H9 (cell line): ENCODE data around the gene KIF1A. TPM values are rescaled to one million over a fixed set of nuclear protein-coding genes. Genes with fewer than 3 reads are reported as not detected.
A peak's percentile ranks its signal among the peaks of the same experiment; 100 is the strongest.

Experiments used
- DNase-seq: peaks from one replicate; pipeline ENCODE4 v3.0.0-alpha.2; 2017
- H2AFZ ChIP-seq: one replicate; pipeline ENCODE4 v1.6.1; 2013; ENCODE audit warnings: mild to moderate bottlenecking, low read length, control low read depth, moderate library complexity
- H2AK5ac ChIP-seq: 2 replicates; pipeline ENCODE4 v1.6.1; 2013; ENCODE audit warnings: low read length, control low read depth, mixed read lengths; ENCODE audit not compliant: insufficient read length
- H2BK120ac ChIP-seq: one replicate; pipeline ENCODE4 v1.6.1; 2013; ENCODE audit warnings: low read depth, mild to moderate bottlenecking, low read length, control low read depth, inconsistent platforms; ENCODE audit not compliant: poor library complexity, severe bottlenecking
- H2BK12ac ChIP-seq: 2 replicates; pipeline ENCODE4 v1.6.1; 2013; ENCODE audit warnings: low read length, control low read depth, mixed read lengths, low read depth; ENCODE audit not compliant: insufficient read length
- H2BK15ac ChIP-seq: 2 replicates; pipeline ENCODE4 v1.6.1; 2013; ENCODE audit warnings: low read depth, low read length, control low read depth
- H2BK20ac ChIP-seq: one replicate; pipeline ENCODE4 v1.6.1; 2013; ENCODE audit warnings: low read depth, mild to moderate bottlenecking, low read length, control low read depth, inconsistent platforms; ENCODE audit not compliant: poor library complexity, severe bottlenecking
- H2BK5ac ChIP-seq: 2 replicates; pipeline ENCODE4 v1.6.1; 2013; ENCODE audit warnings: low read length, control low read depth, mixed read lengths; ENCODE audit not compliant: insufficient read length
- H3K14ac ChIP-seq: 2 replicates; pipeline ENCODE4 v1.6.1; 2013; ENCODE audit warnings: low read length, control low read depth; ENCODE audit not compliant: insufficient read depth
- H3K18ac ChIP-seq: 2 replicates; pipeline ENCODE4 v1.6.1; 2013; ENCODE audit warnings: low read depth, mild to moderate bottlenecking, mixed read lengths, low read length, control low read depth; ENCODE audit not compliant: insufficient read length
- H3K23ac ChIP-seq: 2 replicates; pipeline ENCODE4 v1.6.1; 2013; ENCODE audit warnings: low read length, control low read depth, mixed read lengths, low read depth; ENCODE audit not compliant: insufficient read length
- H3K23me2 ChIP-seq: 2 replicates; pipeline ENCODE4 v1.6.1; 2013; ENCODE audit warnings: low read depth, mild to moderate bottlenecking, mixed read lengths, low read length, control low read depth; ENCODE audit not compliant: insufficient read length, poor library complexity, severe bottlenecking
- H3K27ac ChIP-seq: 2 replicates; pipeline ENCODE4 v1.5.1; 2013; ENCODE audit warnings: low read length, control low read depth, mixed read lengths, low read depth; ENCODE audit not compliant: insufficient read length
- H3K27me3 ChIP-seq: 2 replicates; pipeline ENCODE4 v1.6.1; 2013; ENCODE audit warnings: low read length, control low read depth, inconsistent platforms; ENCODE audit not compliant: insufficient read depth
- H3K4ac ChIP-seq: 2 replicates; pipeline ENCODE4 v1.6.1; 2013; ENCODE audit warnings: low read depth, mild to moderate bottlenecking, control low read depth, inconsistent platforms, low read length, moderate library complexity
- H3K4me1 ChIP-seq: 2 replicates; pipeline ENCODE4 v1.6.1; 2013; ENCODE audit warnings: low read length, control low read depth, inconsistent platforms; ENCODE audit not compliant: insufficient read depth
- H3K4me2 ChIP-seq: 2 replicates; pipeline ENCODE4 v1.6.1; 2013; ENCODE audit warnings: low read length, control low read depth, mixed read lengths; ENCODE audit not compliant: insufficient read length, insufficient read depth
- H3K56ac ChIP-seq: 2 replicates; pipeline ENCODE4 v1.6.1; 2013; ENCODE audit warnings: low read depth, mild to moderate bottlenecking, mixed read lengths, low read length, control low read depth; ENCODE audit not compliant: insufficient read length
- H3K79me1 ChIP-seq: 2 replicates; pipeline ENCODE4 v1.6.1; 2013; ENCODE audit warnings: low read depth, mild to moderate bottlenecking, moderate library complexity, low read length, control low read depth, inconsistent platforms; ENCODE audit not compliant: insufficient read depth, poor library complexity, severe bottlenecking
- H3K79me2 ChIP-seq: 2 replicates; pipeline ENCODE4 v1.6.1; 2013; ENCODE audit warnings: low read length, control low read depth, inconsistent platforms; ENCODE audit not compliant: insufficient read depth
- H3K9ac ChIP-seq: 2 replicates; pipeline ENCODE4 v1.6.1; 2013; ENCODE audit warnings: low read length, control low read depth, mixed read lengths; ENCODE audit not compliant: insufficient read length; ENCODE audit errors: extremely low read depth
- H3K9me3 ChIP-seq: one replicate; pipeline ENCODE4 v1.6.1; 2013; ENCODE audit warnings: low read depth, low read length, inconsistent platforms; ENCODE audit not compliant: control insufficient read depth
- H3T11ph ChIP-seq: one replicate; pipeline ENCODE4 v1.6.1; 2013; ENCODE audit warnings: mild to moderate bottlenecking, low read length, control low read depth, inconsistent platforms
- H4K20me1 ChIP-seq: one replicate; pipeline ENCODE4 v1.6.1; 2013; ENCODE audit not compliant: control insufficient read depth, insufficient read length, insufficient read depth
- H4K5ac ChIP-seq: 2 replicates; pipeline ENCODE4 v1.6.1; 2013; ENCODE audit warnings: low read depth, mild to moderate bottlenecking, mixed read lengths, low read length, control low read depth; ENCODE audit not compliant: insufficient read length
- H4K8ac ChIP-seq: replicated peaks from 2 replicates; pipeline ENCODE4 v1.6.1; 2013; ENCODE audit warnings: low read length, control low read depth, mixed read lengths, low read depth; ENCODE audit not compliant: insufficient read length
- H4K91ac ChIP-seq: 2 replicates; pipeline ENCODE4 v1.6.1; 2013; ENCODE audit warnings: low read depth, mild to moderate bottlenecking, moderate library complexity, mixed read lengths, low read length, control low read depth; ENCODE audit not compliant: insufficient read length
- H3K27ac Mint-ChIP-seq, 3 experiments: 2 replicates in 2 of 3; 3 replicates in 1 of 3; pipeline ENCODE4 v1.8.0; 2020 to 2021; ENCODE audit warnings: mixed read lengths in 3 of 3, mild to moderate bottlenecking in 1 of 3, moderate library complexity in 1 of 3
- H3K27me3 Mint-ChIP-seq: 2 replicates; pipeline ENCODE4 v1.8.0; 2021; ENCODE audit warnings: low read depth, mild to moderate bottlenecking, moderate library complexity, mixed read lengths
- H3K36me3 Mint-ChIP-seq, 3 experiments: 2 replicates in 2 of 3; 3 replicates in 1 of 3; pipeline ENCODE4 v1.8.0; 2020 to 2021; ENCODE audit warnings: low read depth in 3 of 3, mixed read lengths in 3 of 3; ENCODE audit not compliant: insufficient read depth in 1 of 3
- H3K4me1 Mint-ChIP-seq, 2 experiments: 2 replicates each; pipeline ENCODE4 v1.8.0; 2020; ENCODE audit warnings: mixed read lengths in 2 of 2
- H3K4me3 Mint-ChIP-seq, 2 experiments: 2 replicates in 1 of 2; 3 replicates in 1 of 2; pipeline ENCODE4 v1.8.0; 2020 to 2021; ENCODE audit warnings: mild to moderate bottlenecking in 2 of 2, mixed read lengths in 2 of 2, moderate library complexity in 1 of 2
- H3K9me3 Mint-ChIP-seq, 2 experiments: 2 replicates in 1 of 2; 3 replicates in 1 of 2; pipeline ENCODE4 v1.8.0; 2020; ENCODE audit warnings: mild to moderate bottlenecking in 2 of 2, mixed read lengths in 2 of 2, moderate library complexity in 1 of 2
- CTCF ChIP-seq: fragments of 200-600 bp; sonication (generic); conservative IDR thresholded peaks from 3 replicates; pipeline ENCODE4 v1.8.0; 2021; ENCODE audit warnings: antibody characterized with exemption, mild to moderate bottlenecking
- WGBS: extraction: QIAGEN DNeasy Blood & Tissue Kit; methylation state at CpG from one replicate; pipeline ENCODE4 v1.1.7; 2013; ENCODE audit warnings: missing lambda C conversion rate, low lambda C conversion rate, mixed read lengths; ENCODE audit not compliant: insufficient read length; ENCODE audit errors: extremely low coverage; 5-methylcytosine and 5-hydroxymethylcytosine counted together
- total RNA-seq: library from RNA; stranded (reverse); gene quantifications from 2 replicates; pipeline ENCODE4 v1.2.1, GENCODE V29; 2021

KIF1A gene
- total RNA-seq, 1 experiment from 2014 or later, result 204 TPM

DNA sequence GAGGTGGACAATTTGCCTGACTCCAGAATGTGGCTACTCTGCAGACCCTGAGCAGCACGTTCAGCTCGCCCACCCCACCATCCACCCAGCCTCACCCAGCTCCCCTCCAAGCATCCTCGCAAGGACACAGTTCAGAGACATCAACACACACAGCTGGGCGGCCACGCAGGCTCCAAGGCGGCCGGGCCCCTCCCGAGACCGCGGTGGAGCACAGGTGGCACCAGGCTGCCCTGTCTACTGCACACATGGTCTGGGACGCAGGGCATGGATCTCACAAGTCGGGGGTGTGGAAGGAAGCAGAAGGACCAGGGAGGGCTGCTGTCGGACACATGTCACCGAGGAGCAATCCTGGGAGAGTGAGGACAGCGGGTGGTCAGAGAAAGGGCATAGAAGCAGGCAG is 92.1 kb downstream of the KIF1A start:
- no peak for TF ChIP-seq CTCF
- Histone ChIP-seq H3K4me2 (no peak overlapping the region), H4K5ac (no peak overlapping the region), H3K79me1 (no peaks in the 10 kb centered on the region), H3K79me2 (no peaks in the 10 kb centered on the region), H3K23me2 (no peaks in the 10 kb centered on the region), H3T11ph (no peak overlapping the region), H2BK120ac (no peak overlapping the region), H2BK5ac (no peak overlapping the region), H3K9ac (no peak overlapping the region), H3K23ac (no peak overlapping the region), H4K20me1 (no peaks in the 10 kb centered on the region), H3K18ac (no peak overlapping the region), H3K27me3 (no peaks in the 10 kb centered on the region), H3K4me1 (no peaks in the 10 kb centered on the region), H3K4ac (no peak overlapping the region), H4K91ac (no peak overlapping the region), H2BK15ac (no peak overlapping the region), H3K56ac (no peak overlapping the region), H3K14ac (no peak overlapping the region), H2AFZ (no peak overlapping the region), H2BK20ac (no peak overlapping the region), H3K9me3 (no peaks in the 10 kb centered on the region), H2AK5ac (no peak overlapping the region), H4K8ac (no peak overlapping the region), H3K27ac (no peak overlapping the region), H2BK12ac (no peak overlapping the region)
- peaks cover 26 to 58% (median 45%) of the 10 kb centered on the region in 3 experiments; a peak in 6 of 7 replicates for H3K36me3 Mint-ChIP-seq
- peak overlapping the region; percentile 55 to 91 (median 58); a peak in 3 of 7 replicates for H3K27ac Mint-ChIP-seq
- H3K4me3 Mint-ChIP-seq, result no peak overlapping the region
- no peaks in the 10 kb centered on the region; the same call in none of the 2 replicates for H3K27me3 Mint-ChIP-seq
- H3K4me1 Mint-ChIP-seq, result no peaks in the 10 kb centered on the region
- DNase-seq, result no peak
- H3K9me3 Mint-ChIP-seq, result no peaks in the 10 kb centered on the region
- no CpG with 5 or more reads among the region's 15 CpGs for WGBS
